ENCODE results near the gene SSRP1.

DNA sequence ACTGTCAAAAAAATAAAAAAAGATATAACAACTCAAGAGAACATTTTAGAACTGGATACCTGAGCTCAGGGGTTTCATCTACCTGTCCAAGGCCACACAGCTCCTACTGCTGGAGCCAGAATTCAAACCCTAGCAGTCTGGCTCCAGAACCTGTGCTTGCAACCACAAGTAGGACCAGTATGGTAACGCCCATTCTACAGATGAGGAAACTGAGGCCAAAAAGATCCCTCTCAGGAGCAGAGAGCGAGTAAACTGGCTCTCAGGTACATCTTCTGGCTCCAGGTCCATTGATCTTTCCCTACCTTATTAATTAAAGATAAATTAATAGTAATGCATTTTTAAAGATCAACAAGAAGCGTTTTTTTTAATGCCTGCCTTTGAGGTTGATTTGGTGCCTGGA is 21.6 kb upstream of the SSRP1 start:
- TF ChIP-seq, protein P1, sequence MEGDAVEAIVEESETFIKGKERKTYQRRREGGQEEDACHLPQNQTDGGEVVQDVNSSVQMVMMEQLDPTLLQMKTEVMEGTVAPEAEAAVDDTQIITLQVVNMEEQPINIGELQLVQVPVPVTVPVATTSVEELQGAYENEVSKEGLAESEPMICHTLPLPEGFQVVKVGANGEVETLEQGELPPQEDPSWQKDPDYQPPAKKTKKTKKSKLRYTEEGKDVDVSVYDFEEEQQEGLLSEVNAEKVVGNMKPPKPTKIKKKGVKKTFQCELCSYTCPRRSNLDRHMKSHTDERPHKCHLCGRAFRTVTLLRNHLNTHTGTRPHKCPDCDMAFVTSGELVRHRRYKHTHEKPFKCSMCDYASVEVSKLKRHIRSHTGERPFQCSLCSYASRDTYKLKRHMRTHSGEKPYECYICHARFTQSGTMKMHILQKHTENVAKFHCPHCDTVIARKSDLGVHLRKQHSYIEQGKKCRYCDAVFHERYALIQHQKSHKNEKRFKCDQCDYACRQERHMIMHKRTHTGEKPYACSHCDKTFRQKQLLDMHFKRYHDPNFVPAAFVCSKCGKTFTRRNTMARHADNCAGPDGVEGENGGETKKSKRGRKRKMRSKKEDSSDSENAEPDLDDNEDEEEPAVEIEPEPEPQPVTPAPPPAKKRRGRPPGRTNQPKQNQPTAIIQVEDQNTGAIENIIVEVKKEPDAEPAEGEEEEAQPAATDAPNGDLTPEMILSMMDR (IDR thresholded peaks at IDR 0.05), result no peak
- no peak for TF ChIP-seq ZFX (IDR thresholded peaks at IDR 0.05; ENCODE audit: borderline replicate concordance)

All from 22Rv1 (cell line).